HEK293T (cell line): ENCODE results near the gene RNF144B.

ENCODE experiments used
- CTCF ChIA-PET: fragments of 350-600 bp; formaldehyde crosslinking; extraction: SDS; loops from one replicate; lab custom pipeline; 2021; ENCODE audit warnings: antibody characterized with exemption, inconsistent platforms; lab: Yijun Ruan, JAX
- POLR2A ChIA-PET: fragments of 350-600 bp; formaldehyde crosslinking; extraction: SDS; loops from one replicate; lab custom pipeline; 2020; ENCODE audit warnings: antibody characterized with exemption, inconsistent platforms; lab: Yijun Ruan, JAX
- DNase-seq: peaks from one replicate; pipeline ENCODE4 v3.0.0; 2012; ENCODE audit warnings: mixed read lengths; ENCODE audit errors: extremely low spot score
- ARNT ChIP-seq: fragments of 450-650 bp; IDR thresholded peaks from 2 replicates; pipeline ENCODE4 v1.6.1; 2017; ENCODE audit warnings: mild to moderate bottlenecking
- BHLHE40 ChIP-seq: fragments of 450-650 bp; IDR thresholded peaks from 2 replicates; pipeline ENCODE4 v1.6.1; 2016; ENCODE audit warnings: mild to moderate bottlenecking, moderate library complexity, borderline replicate concordance
- CTBP1 ChIP-seq: fragments of 450-650 bp; IDR thresholded peaks from 2 replicates; pipeline ENCODE4 v1.6.1; 2016; ENCODE audit warnings: borderline replicate concordance
- ELF4 ChIP-seq: fragments of 450-650 bp; IDR thresholded peaks from 2 replicates; pipeline ENCODE4 v1.6.1; 2017; ENCODE audit warnings: antibody characterized with exemption
- FOXA1 ChIP-seq: fragments of 450-650 bp; IDR thresholded peaks from 2 replicates; pipeline ENCODE4 v1.6.1; 2016; ENCODE audit warnings: mild to moderate bottlenecking
- FOXK2 ChIP-seq: fragments of 450-650 bp; IDR thresholded peaks from 2 replicates; pipeline ENCODE4 v1.6.1; 2016; ENCODE audit warnings: mild to moderate bottlenecking
- FOXM1 ChIP-seq: fragments of 450-650 bp; IDR thresholded peaks from 2 replicates; pipeline ENCODE4 v1.6.1; 2017; ENCODE audit warnings: mild to moderate bottlenecking, borderline replicate concordance
- HDGF ChIP-seq: fragments of 450-650 bp; IDR thresholded peaks from 2 replicates; pipeline ENCODE4 v1.6.1; 2017; ENCODE audit warnings: antibody characterized with exemption, borderline replicate concordance
- L3MBTL2 ChIP-seq: fragments of 450-650 bp; conservative IDR thresholded peaks from 2 replicates; pipeline ENCODE4 v1.6.1; 2016; ENCODE audit warnings: mild to moderate bottlenecking
- LEF1 ChIP-seq: fragments of 450-650 bp; IDR thresholded peaks from 2 replicates; pipeline ENCODE4 v1.6.1; 2017; ENCODE audit warnings: mild to moderate bottlenecking, borderline replicate concordance
- NFRKB ChIP-seq: fragments of 450-650 bp; IDR thresholded peaks from 2 replicates; pipeline ENCODE4 v1.6.1; 2016; ENCODE audit warnings: mild to moderate bottlenecking, moderate library complexity
- SP1 ChIP-seq: fragments of 450-650 bp; IDR thresholded peaks from 2 replicates; pipeline ENCODE4 v1.6.1; 2017
- SUZ12 ChIP-seq: fragments of 450-650 bp; IDR thresholded peaks from 2 replicates; pipeline ENCODE4 v1.6.1; 2016; ENCODE audit warnings: mild to moderate bottlenecking
- TARDBP ChIP-seq: fragments of 450-650 bp; IDR thresholded peaks from 2 replicates; pipeline ENCODE4 v1.6.1; 2016
- ZNF384 ChIP-seq: fragments of 450-650 bp; IDR thresholded peaks from 2 replicates; pipeline ENCODE4 v1.6.1; 2016
- TF ChIP-seq, protein P1 (sequence below): fragments of 450-650 bp; IDR thresholded peaks from 2 replicates; pipeline ENCODE4 v1.6.1; 2016

RNF144B gene

GRCh38 chr6:18368277-18369105 is 18.7 kb upstream of the RNF144B start:
- DNase-seq, result no peak
- ChIA-PET POLR2A (no interaction called here), CTCF (interaction anchor here (0.6 kb wide), 1 partner anchor 1830 kb away, joined by 3 read pairs; no protein-coding TSS in a partner anchor)
- TF ChIP-seq FOXK2, result no peak
- no peak for TF ChIP-seq TARDBP
- no peak for TF ChIP-seq LEF1
- TF ChIP-seq, protein P1, sequence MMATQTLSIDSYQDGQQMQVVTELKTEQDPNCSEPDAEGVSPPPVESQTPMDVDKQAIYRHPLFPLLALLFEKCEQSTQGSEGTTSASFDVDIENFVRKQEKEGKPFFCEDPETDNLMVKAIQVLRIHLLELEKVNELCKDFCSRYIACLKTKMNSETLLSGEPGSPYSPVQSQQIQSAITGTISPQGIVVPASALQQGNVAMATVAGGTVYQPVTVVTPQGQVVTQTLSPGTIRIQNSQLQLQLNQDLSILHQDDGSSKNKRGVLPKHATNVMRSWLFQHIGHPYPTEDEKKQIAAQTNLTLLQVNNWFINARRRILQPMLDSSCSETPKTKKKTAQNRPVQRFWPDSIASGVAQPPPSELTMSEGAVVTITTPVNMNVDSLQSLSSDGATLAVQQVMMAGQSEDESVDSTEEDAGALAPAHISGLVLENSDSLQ, result no peak

DNA sequence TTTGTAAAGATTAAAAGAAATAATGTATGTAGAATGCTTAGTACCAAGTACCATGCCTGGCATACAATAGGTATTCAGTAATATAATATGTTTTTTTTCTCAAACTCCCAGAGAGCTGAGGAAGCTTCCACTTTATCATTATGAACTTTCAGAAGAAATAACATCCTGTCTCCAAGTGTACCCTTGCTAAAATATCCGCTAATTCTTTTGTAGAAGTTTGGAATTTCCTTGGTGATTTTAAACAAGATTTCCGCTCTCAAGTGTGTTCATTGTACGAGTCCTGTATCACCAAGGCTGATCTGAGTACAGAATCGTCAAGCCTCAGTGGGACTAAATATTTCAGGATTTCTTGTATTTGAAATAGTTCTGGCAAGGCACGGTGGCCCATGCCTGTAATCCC is 16.1 kb upstream of the RNF144B start:
- TF ChIP-seq L3MBTL2 (no peak), BHLHE40 (no peak), TARDBP (no peak)
- TF ChIP-seq, protein P1, result no peak
- DNase-seq, result no peak
- POLR2A ChIA-PET, result no interaction called here
- CTCF ChIA-PET, result interaction anchor here (0.5 kb wide), 1 partner anchor 430 kb away, joined by 4 read pairs; no protein-coding TSS in a partner anchor

- CTCF ChIA-PET, result no interaction called here
- DNase-seq, result no peak
- POLR2A ChIA-PET, result no interaction called here
- TF ChIP-seq BHLHE40, result no peak
- TF ChIP-seq FOXA1, result no peak
- TF ChIP-seq CTBP1, result no peak
- TF ChIP-seq SUZ12, result no peak
- TF ChIP-seq FOXM1, result no peak
- TF ChIP-seq L3MBTL2, result no peak
- no peak for TF ChIP-seq FOXK2
- TF ChIP-seq LEF1, result no peak
- TF ChIP-seq, protein P1, result no peak
- TF ChIP-seq TARDBP, result no peak
- TF ChIP-seq ZNF384, result no peak
Observed at GRCh38 chr6:18371656-18372055, 15.5 kb upstream of the RNF144B start.

DNA sequence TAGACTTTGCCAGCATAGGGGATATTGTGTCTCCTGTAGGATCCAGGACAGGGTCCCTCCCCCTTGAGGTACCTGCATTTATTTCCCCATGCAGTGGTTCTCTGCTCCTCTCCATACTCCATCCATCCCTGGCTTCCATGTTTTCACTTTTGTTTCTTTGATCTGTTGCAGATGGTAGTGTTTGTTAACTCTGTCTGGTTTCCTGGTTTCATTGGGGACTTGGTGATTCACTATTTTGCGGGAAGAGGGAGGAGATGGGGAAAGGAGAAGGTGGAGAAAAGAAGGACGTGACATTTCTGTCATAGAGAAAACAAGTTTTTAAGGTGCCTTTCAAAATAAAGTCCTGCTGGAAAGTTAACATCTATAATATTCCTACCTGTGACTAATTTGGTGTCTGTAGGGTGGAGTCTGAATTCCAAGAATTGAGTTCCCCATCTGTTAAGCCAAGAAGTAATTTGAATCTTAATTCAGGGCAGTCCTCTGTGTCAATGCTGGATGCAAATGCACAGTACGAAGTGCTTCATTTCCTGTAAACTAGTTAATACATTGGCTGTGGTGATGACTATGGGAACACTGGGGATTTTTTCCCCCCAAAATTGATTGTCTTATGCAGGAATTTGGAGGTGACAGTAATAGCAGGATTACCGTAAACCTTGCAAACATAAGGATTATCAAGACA is 6.9 kb upstream of the RNF144B start:
- TF ChIP-seq NFRKB, result no peak
- TF ChIP-seq LEF1, result no peak
- TF ChIP-seq, protein P1, result no peak
- TF ChIP-seq SUZ12, result no peak
- TF ChIP-seq SP1, result no peak
- TF ChIP-seq FOXA1, result no peak
- no peak for TF ChIP-seq TARDBP
- TF ChIP-seq ARNT, result no peak
- no peak for TF ChIP-seq CTBP1
- TF ChIP-seq ELF4, result no peak
- no peak for TF ChIP-seq HDGF
- no peak for TF ChIP-seq L3MBTL2
- no peak for TF ChIP-seq BHLHE40
- no peak for DNase-seq
- ChIA-PET CTCF (no interaction called here), POLR2A (no interaction called here)

GRCh38 chr6:18380851-18381250 is 6.3 kb upstream of the RNF144B start:
- ChIA-PET POLR2A (no interaction called here), CTCF (no interaction called here)
- no peak for DNase-seq
- no peak for TF ChIP-seq BHLHE40
- TF ChIP-seq SUZ12, result no peak
- no peak for TF ChIP-seq HDGF

- ChIA-PET CTCF (no interaction called here), POLR2A (no interaction called here)
- DNase-seq, result no peak
- no peak for TF ChIP-seq FOXK2
- TF ChIP-seq TARDBP, result no peak
- TF ChIP-seq HDGF, result no peak
- TF ChIP-seq L3MBTL2, result no peak
- TF ChIP-seq ZNF384, result no peak
- no peak for TF ChIP-seq LEF1
- TF ChIP-seq NFRKB, result no peak
- no peak for TF ChIP-seq FOXM1
- TF ChIP-seq ARNT, result no peak
- TF ChIP-seq BHLHE40, result no peak
- TF ChIP-seq FOXA1, result no peak
Observed at GRCh38 chr6:18383441-18383840, 3.7 kb upstream of the RNF144B start.
